Caco-2 (cell line): Measurements from ENCODE around the gene MICALL1. TPM values are rescaled to one million over a fixed set of nuclear protein-coding genes. Genes with fewer than 3 reads are reported as not detected.
"Not testable (repeated sequence)": the region's sequence is repeated elsewhere in the genome, so short reads cannot be mapped to it uniquely, and the experiment has no call there.

ENCODE experiments used
- BruUV-seq: library from RNA; stranded (reverse); fragments of 400-500 nt; replicated peaks from 2 replicates; lab custom pipeline; 2021; lab: Mats Ljungman, UMichigan
- CTCF ChIA-PET: fragments of 300-600 bp; sonication (Branson Sonifier 250); formaldehyde crosslinking; loops from one replicate; lab custom pipeline; 2022; ENCODE audit warnings: antibody characterized with exemption; lab: Charles Lee
- POLR2A ChIA-PET: fragments of 300-600 bp; sonication (Branson Sonifier 250); formaldehyde crosslinking; loops from one replicate; lab custom pipeline; 2022; ENCODE audit warnings: antibody characterized with exemption; lab: Charles Lee
- DNase-seq, 2 experiments: peaks; one replicate each; pipeline versions ENCODE4 v3.0.0 to v3.0.0-alpha.2; 2020 to 2022
- H3K27me3 ChIP-seq: replicated peaks from 2 replicates; pipeline ENCODE4 v1.6.0; 2011; ENCODE audit warnings: low read length; ENCODE audit not compliant: control insufficient read depth, insufficient read depth
- H3K36me3 ChIP-seq: 2 replicates; pipeline ENCODE4 v1.5.1; 2011; ENCODE audit warnings: low read length; ENCODE audit not compliant: control insufficient read depth, insufficient read depth
- H3K4me1 ChIP-seq: fragments of 250-450 bp; sonication (Bioruptor Pico); 2 replicates; pipeline ENCODE4 v1.5.1; 2020; ENCODE audit warnings: mild to moderate bottlenecking
- H3K4me3 ChIP-seq: 2 replicates; pipeline ENCODE4 v1.5.1; 2011; ENCODE audit warnings: low read depth, mild to moderate bottlenecking, control low read depth, low read length
- H3K9me3 ChIP-seq: fragments of 250-450 bp; sonication (Bioruptor Pico); 2 replicates; pipeline ENCODE4 v1.5.1; 2020; ENCODE audit warnings: mild to moderate bottlenecking, moderate library complexity
- H3K27ac Mint-ChIP-seq: one replicate; pipeline ENCODE4 v1.8.0; 2022; ENCODE audit warnings: mixed read lengths; ENCODE audit not compliant: unreplicated experiment
- H3K27me3 Mint-ChIP-seq: one replicate; pipeline ENCODE4 v1.8.0; 2022; ENCODE audit warnings: mixed read lengths; ENCODE audit not compliant: insufficient read depth, unreplicated experiment
- H3K36me3 Mint-ChIP-seq: one replicate; pipeline ENCODE4 v1.8.0; 2022; ENCODE audit warnings: mild to moderate bottlenecking, mixed read lengths; ENCODE audit not compliant: insufficient read depth, unreplicated experiment
- H3K4me1 Mint-ChIP-seq: one replicate; pipeline ENCODE4 v1.8.0; 2022; ENCODE audit warnings: low read depth, mixed read lengths; ENCODE audit not compliant: unreplicated experiment
- H3K4me3 Mint-ChIP-seq: one replicate; pipeline ENCODE4 v1.8.0; 2022; ENCODE audit warnings: mild to moderate bottlenecking, moderate library complexity, mixed read lengths; ENCODE audit not compliant: unreplicated experiment
- H3K9me3 Mint-ChIP-seq: one replicate; pipeline ENCODE4 v1.8.0; 2022; ENCODE audit warnings: mixed read lengths; ENCODE audit not compliant: unreplicated experiment
- CTCF ChIP-seq, 2 experiments: fragments of 200-600 bp in 1 of 2; IDR thresholded peaks; 1 replicate in 1 of 2; 2 replicates in 1 of 2; pipeline versions ENCODE4 v1.5.1 to v1.8.0; 2011 to 2022; ENCODE audit warnings: antibody characterized with exemption in 1 of 2, control low read depth in 1 of 2, inconsistent platforms in 1 of 2, low read depth in 1 of 2, low read length in 1 of 2, mild to moderate bottlenecking in 1 of 2, moderate library complexity in 1 of 2; ENCODE audit not compliant: insufficient read depth in 1 of 2, severe bottlenecking in 1 of 2, unreplicated experiment in 1 of 2
- intact Hi-C: fragments of 100-400 bp; cut with micrococcal nuclease; formaldehyde crosslinking; loops from one replicate; pipeline ENCODE4 v1.10.0; 2022; ENCODE audit not compliant: unreplicated experiment
- total RNA-seq: library from RNA; stranded (reverse); gene quantifications from 2 replicates; pipeline ENCODE4 v1.2.3, GENCODE V29; 2022

The MICALL1 gene
- total RNA-seq, 1 experiment from 2014 or later = 46.7 TPM

- intact Hi-C loops = no loop called here
- BruUV-seq = no TSS peak
- no peak for TF ChIP-seq CTCF (IDR thresholded peaks at IDR 0.05; ENCODE audit: insufficient read depth in 1 of 2, low read depth in 1 of 2, low read length in 1 of 2, severe bottlenecking in 1 of 2, unreplicated experiment in 1 of 2)
- no peaks in the 10 kb centered on the region for H3K9me3 ChIP-seq
- ChIA-PET CTCF (no interaction called here), POLR2A (no interaction called here)
- no peak for DNase-seq
- H3K36me3 ChIP-seq = no peaks in the 10 kb centered on the region
- H3K4me3 ChIP-seq = no peak overlapping the region
- Mint-ChIP-seq H3K27me3 (no peaks in the 10 kb centered on the region), H3K9me3 (no peaks in the 10 kb centered on the region), H3K27ac (no peak overlapping the region), H3K4me3 (no peak overlapping the region), H3K36me3 (peaks cover 55% of the 10 kb centered on the region), H3K4me1 (no peaks in the 10 kb centered on the region)
- no peaks in the 10 kb centered on the region for H3K27me3 ChIP-seq
- H3K4me1 ChIP-seq = no peaks in the 10 kb centered on the region
These were observed 36.0 kb downstream of the MICALL1 start for GRCh38 chr22:37942133-37942532.

GRCh38 chr22:37943136-37943824 lies 37.2 kb downstream of the MICALL1 start:
- no peak overlapping the region for H3K27ac Mint-ChIP-seq
- no peaks in the 10 kb centered on the region for H3K4me1 Mint-ChIP-seq
- Histone ChIP-seq H3K4me3 (no peak overlapping the region), H3K9me3 (no peaks in the 10 kb centered on the region), H3K27me3 (no peaks in the 10 kb centered on the region), H3K36me3 (no peaks in the 10 kb centered on the region), H3K4me1 (no peaks in the 10 kb centered on the region)
- no peak for DNase-seq
- no TSS peak for BruUV-seq
- CTCF ChIA-PET = no interaction called here
- POLR2A ChIA-PET = no interaction called here
- intact Hi-C loops = no loop called here
- peaks cover 44% of the 10 kb centered on the region for H3K36me3 Mint-ChIP-seq
- no peaks in the 10 kb centered on the region for H3K9me3 Mint-ChIP-seq
- no peak overlapping the region for H3K4me3 Mint-ChIP-seq
- TF ChIP-seq CTCF (IDR thresholded peaks at IDR 0.05; ENCODE audit: insufficient read depth in 1 of 2, low read depth in 1 of 2, low read length in 1 of 2, severe bottlenecking in 1 of 2, unreplicated experiment in 1 of 2) = no peak
- no peaks in the 10 kb centered on the region for H3K27me3 Mint-ChIP-seq

- Mint-ChIP-seq H3K9me3 (no peaks in the 10 kb centered on the region), H3K36me3 (peaks cover 38% of the 10 kb centered on the region), H3K4me3 (no peak overlapping the region), H3K27ac (no peak overlapping the region), H3K27me3 (no peaks in the 10 kb centered on the region), H3K4me1 (no peaks in the 10 kb centered on the region)
- ChIA-PET CTCF (no interaction called here), POLR2A (no interaction called here)
- H3K9me3 ChIP-seq = no peaks in the 10 kb centered on the region
- intact Hi-C loops = no loop called here
- no peak overlapping the region for H3K4me3 ChIP-seq
- no peak for TF ChIP-seq CTCF (IDR thresholded peaks at IDR 0.05; ENCODE audit: insufficient read depth in 1 of 2, low read depth in 1 of 2, low read length in 1 of 2, severe bottlenecking in 1 of 2, unreplicated experiment in 1 of 2)
- BruUV-seq = TSS peak; percentile 17
- no peaks in the 10 kb centered on the region for H3K27me3 ChIP-seq
- H3K36me3 ChIP-seq = no peaks in the 10 kb centered on the region
- DNase-seq = no peak
- H3K4me1 ChIP-seq = no peaks in the 10 kb centered on the region
These were observed 37.7 kb downstream of the MICALL1 start for GRCh38 chr22:37943825-37944198.

- H3K27ac Mint-ChIP-seq, DNase-seq, H3K27me3 ChIP-seq, H3K4me1 ChIP-seq, POLR2A ChIA-PET, BruUV-seq, H3K27me3 Mint-ChIP-seq, H3K4me3 Mint-ChIP-seq, H3K4me3 ChIP-seq, H3K4me1 Mint-ChIP-seq, H3K36me3 ChIP-seq, CTCF ChIA-PET, H3K9me3 Mint-ChIP-seq, intact Hi-C loops, H3K9me3 ChIP-seq: not testable (repeated sequence)
- H3K36me3 Mint-ChIP-seq = peaks cover 33% of the 10 kb centered on the region
These were observed 38.3 kb downstream of the MICALL1 start for GRCh38 chr22:37944423-37944822.

GRCh38 chr22:37947142-37947795 lies 41.2 kb downstream of the MICALL1 start:
- DNase-seq, BruUV-seq, intact Hi-C loops, H3K27me3 Mint-ChIP-seq, H3K36me3 Mint-ChIP-seq, H3K4me1 ChIP-seq, H3K9me3 ChIP-seq, H3K4me1 Mint-ChIP-seq, H3K36me3 ChIP-seq, H3K27ac Mint-ChIP-seq, H3K4me3 ChIP-seq, H3K27me3 ChIP-seq, H3K4me3 Mint-ChIP-seq, H3K9me3 Mint-ChIP-seq: not testable (repeated sequence)
- POLR2A ChIA-PET = interaction anchor here (0.6 kb wide), 1 partner anchor 537 kb away, joined by 6 read pairs; no protein-coding TSS in a partner anchor
- CTCF ChIA-PET = interaction anchor here (0.6 to 1.0 kb wide), 3 partner anchors 13 to 41 kb away, joined by 3 to 5 read pairs (median 5); partner anchors contain the start of gene MICALL1
